Measurements from ENCODE around the gene OR52H1.

OR52H1 gene

DNA sequence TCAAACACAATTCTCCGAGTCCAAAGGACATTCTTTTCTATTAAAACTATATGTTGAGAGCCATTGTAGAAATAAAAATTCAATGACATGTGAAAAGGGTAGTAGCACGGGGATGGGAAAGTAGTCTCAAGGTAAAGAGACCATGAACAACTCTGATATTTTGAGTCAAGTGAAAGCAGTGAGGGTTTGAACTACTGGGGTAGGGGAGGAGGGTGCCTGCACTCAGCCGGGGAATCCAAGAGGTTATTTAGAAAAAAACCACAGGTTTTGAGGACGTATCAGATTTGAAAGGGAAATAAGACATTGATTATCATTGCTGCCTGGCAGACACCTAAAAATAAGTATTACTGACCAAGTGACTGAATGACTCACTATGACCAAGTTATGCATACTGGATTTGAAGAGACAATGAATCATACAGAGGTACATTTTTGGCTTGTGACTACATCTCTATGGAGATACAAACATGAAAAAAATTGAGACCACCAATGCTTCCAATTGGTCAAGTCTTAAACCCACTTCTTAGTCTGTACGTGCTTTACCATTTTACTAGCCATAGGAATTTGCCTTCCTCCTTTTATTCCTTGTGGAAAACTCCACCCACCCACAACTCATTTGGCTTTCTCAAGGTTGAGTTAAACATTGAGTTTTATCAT lies 2.2 kb upstream of the OR52H1 start:
- TF ChIP-seq NFIC (IDR thresholded peaks at IDR 0.05): no peak
- no peak for TF ChIP-seq TEAD4 (IDR thresholded peaks at IDR 0.05)
- no peak for TF ChIP-seq ZBTB7A (IDR thresholded peaks at IDR 0.05; ENCODE audit: low read depth)
- TF ChIP-seq, protein P1, sequence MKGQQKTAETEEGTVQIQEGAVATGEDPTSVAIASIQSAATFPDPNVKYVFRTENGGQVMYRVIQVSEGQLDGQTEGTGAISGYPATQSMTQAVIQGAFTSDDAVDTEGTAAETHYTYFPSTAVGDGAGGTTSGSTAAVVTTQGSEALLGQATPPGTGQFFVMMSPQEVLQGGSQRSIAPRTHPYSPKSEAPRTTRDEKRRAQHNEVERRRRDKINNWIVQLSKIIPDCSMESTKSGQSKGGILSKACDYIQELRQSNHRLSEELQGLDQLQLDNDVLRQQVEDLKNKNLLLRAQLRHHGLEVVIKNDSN (IDR thresholded peaks at IDR 0.05): no peak
- TF ChIP-seq, protein P2, sequence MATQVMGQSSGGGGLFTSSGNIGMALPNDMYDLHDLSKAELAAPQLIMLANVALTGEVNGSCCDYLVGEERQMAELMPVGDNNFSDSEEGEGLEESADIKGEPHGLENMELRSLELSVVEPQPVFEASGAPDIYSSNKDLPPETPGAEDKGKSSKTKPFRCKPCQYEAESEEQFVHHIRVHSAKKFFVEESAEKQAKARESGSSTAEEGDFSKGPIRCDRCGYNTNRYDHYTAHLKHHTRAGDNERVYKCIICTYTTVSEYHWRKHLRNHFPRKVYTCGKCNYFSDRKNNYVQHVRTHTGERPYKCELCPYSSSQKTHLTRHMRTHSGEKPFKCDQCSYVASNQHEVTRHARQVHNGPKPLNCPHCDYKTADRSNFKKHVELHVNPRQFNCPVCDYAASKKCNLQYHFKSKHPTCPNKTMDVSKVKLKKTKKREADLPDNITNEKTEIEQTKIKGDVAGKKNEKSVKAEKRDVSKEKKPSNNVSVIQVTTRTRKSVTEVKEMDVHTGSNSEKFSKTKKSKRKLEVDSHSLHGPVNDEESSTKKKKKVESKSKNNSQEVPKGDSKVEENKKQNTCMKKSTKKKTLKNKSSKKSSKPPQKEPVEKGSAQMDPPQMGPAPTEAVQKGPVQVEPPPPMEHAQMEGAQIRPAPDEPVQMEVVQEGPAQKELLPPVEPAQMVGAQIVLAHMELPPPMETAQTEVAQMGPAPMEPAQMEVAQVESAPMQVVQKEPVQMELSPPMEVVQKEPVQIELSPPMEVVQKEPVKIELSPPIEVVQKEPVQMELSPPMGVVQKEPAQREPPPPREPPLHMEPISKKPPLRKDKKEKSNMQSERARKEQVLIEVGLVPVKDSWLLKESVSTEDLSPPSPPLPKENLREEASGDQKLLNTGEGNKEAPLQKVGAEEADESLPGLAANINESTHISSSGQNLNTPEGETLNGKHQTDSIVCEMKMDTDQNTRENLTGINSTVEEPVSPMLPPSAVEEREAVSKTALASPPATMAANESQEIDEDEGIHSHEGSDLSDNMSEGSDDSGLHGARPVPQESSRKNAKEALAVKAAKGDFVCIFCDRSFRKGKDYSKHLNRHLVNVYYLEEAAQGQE (IDR thresholded peaks at IDR 0.05; ENCODE audit: low read depth): no peak
- TF ChIP-seq TAF1 (IDR thresholded peaks at IDR 0.05; ENCODE audit: low read depth): no peak
- TF ChIP-seq EGR1 (IDR thresholded peaks at IDR 0.05): no peak
- TF ChIP-seq CREB1 (IDR thresholded peaks at IDR 0.05; ENCODE audit: low read depth): no peak
- no peak for TF ChIP-seq RAD21 (IDR thresholded peaks at IDR 0.05; ENCODE audit: low read depth)
- TF ChIP-seq YY1 (IDR thresholded peaks at IDR 0.05; ENCODE audit: low read depth): no peak
- no peak for TF ChIP-seq FOXM1 (IDR thresholded peaks at IDR 0.05; ENCODE audit: borderline replicate concordance, low read depth)
- TF ChIP-seq, protein P3, sequence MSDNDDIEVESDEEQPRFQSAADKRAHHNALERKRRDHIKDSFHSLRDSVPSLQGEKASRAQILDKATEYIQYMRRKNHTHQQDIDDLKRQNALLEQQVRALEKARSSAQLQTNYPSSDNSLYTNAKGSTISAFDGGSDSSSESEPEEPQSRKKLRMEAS (IDR thresholded peaks at IDR 0.05): no peak
- no peak for TF ChIP-seq TCF12 (IDR thresholded peaks at IDR 0.05; ENCODE audit: low read depth)
- TF ChIP-seq CEBPB (IDR thresholded peaks at IDR 0.05): no peak
- no peak for TF ChIP-seq EP300 (IDR thresholded peaks at IDR 0.05; ENCODE audit: borderline replicate concordance)

DNA sequence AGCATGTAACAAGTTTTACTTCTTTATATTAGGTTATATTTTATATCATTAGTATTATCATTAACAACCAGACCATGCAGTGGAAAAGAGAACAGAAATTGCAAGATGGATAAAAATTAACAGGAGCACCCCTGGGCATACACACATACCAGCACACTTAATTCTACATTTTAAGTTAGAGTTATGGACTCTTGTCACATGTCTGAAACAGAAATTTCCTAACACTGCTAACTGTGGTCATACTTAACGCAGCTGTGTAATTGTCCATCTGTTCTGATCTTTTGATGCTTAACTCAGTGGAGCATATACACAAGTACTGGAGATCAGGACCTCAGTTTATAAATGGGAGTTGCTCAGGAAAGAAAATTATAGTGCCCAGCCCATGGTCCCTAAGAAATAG lies 358 bp downstream of the OR52H1 start:
- TF ChIP-seq, protein P3 (IDR thresholded peaks at IDR 0.05): no peak
- TF ChIP-seq EGR1 (IDR thresholded peaks at IDR 0.05) (no peak), NFIC (IDR thresholded peaks at IDR 0.05) (no peak), ZBTB7A (IDR thresholded peaks at IDR 0.05; ENCODE audit: low read depth) (no peak), CEBPB (IDR thresholded peaks at IDR 0.05) (no peak)

DNA sequence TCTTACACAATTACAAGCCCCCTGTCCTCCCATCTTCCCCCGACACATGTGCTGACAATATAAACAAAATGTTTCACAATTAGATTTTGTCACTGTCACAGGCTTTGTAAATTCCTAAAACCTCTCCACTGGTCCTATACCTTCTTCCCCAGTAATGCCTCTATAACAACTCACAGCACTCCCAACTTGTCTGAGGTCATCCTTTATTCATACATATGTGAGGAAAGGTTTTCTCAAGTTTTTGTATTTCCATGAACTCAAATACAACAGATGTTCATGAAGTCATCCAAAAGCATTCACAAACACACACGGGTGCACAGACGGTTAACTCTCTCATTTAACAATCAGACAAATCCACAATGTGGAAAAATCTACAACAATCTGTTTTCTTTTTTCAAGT lies 1.9 kb downstream of the OR52H1 start:
- TF ChIP-seq, protein P3 (IDR thresholded peaks at IDR 0.05): no peak
- no peak for TF ChIP-seq ZBTB7A (IDR thresholded peaks at IDR 0.05; ENCODE audit: low read depth)
- no peak for TF ChIP-seq TEAD4 (IDR thresholded peaks at IDR 0.05)
- no peak for TF ChIP-seq YY1 (IDR thresholded peaks at IDR 0.05; ENCODE audit: low read depth)
- no peak for TF ChIP-seq TCF12 (IDR thresholded peaks at IDR 0.05; ENCODE audit: low read depth)
- TF ChIP-seq FOXM1 (IDR thresholded peaks at IDR 0.05; ENCODE audit: borderline replicate concordance, low read depth): no peak
- no peak for TF ChIP-seq RAD21 (IDR thresholded peaks at IDR 0.05; ENCODE audit: low read depth)
- no peak for TF ChIP-seq NFIC (IDR thresholded peaks at IDR 0.05)

DNA sequence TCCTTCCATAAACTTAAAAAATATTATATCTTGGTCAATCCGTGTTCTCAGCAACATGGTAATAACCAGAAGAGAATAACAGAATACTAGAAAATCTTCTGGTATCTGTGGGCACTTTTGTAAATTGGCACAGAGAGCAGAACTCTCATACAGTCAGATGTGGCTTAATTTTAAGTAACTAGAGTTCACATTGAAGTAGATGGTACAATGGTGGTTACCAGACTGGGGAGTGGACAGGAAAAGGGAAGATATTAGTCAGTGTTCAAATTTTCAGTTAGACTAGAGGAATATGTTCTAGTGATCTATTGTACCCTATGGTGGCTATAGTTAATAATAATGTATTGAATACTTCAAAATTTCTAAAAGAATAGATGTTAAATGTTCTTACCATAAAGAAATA lies 6.9 kb downstream of the OR52H1 start:
- TF ChIP-seq TCF12 (IDR thresholded peaks at IDR 0.05; ENCODE audit: low read depth) (no peak), EP300 (IDR thresholded peaks at IDR 0.05; ENCODE audit: borderline replicate concordance) (no peak), CREB1 (IDR thresholded peaks at IDR 0.05; ENCODE audit: low read depth) (no peak), EGR1 (IDR thresholded peaks at IDR 0.05) (no peak), CEBPB (IDR thresholded peaks at IDR 0.05) (no peak), RAD21 (IDR thresholded peaks at IDR 0.05; ENCODE audit: low read depth) (no peak), YY1 (IDR thresholded peaks at IDR 0.05; ENCODE audit: low read depth) (no peak), TAF1 (IDR thresholded peaks at IDR 0.05; ENCODE audit: low read depth) (no peak), NFIC (IDR thresholded peaks at IDR 0.05) (no peak)
- TF ChIP-seq, protein P1 (IDR thresholded peaks at IDR 0.05): no peak
- TF ChIP-seq, protein P3 (IDR thresholded peaks at IDR 0.05): no peak
- TF ChIP-seq, protein P2 (IDR thresholded peaks at IDR 0.05; ENCODE audit: low read depth): no peak

DNA sequence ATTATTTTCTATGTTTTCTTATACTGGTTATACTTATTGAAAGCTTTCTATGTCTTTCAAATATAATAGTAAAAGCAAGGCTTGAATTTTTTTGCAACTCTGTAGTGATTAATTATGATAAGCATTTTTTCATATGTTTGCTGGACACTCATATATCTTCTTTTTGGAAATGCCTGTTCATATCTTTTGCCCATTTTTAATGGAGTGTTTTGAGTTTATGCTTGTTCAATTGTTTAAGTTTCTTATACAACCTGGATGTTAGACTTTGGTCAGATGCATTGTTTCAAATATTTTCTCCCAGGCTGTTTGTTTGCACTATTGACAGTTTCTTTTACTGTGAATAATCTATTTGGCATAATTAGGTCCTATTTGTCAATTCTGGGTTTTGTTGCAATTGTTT lies 11.9 kb downstream of the OR52H1 start:
- TF ChIP-seq, protein P1 (IDR thresholded peaks at IDR 0.05): no peak
- TF ChIP-seq EGR1 (IDR thresholded peaks at IDR 0.05): no peak
- TF ChIP-seq RAD21 (IDR thresholded peaks at IDR 0.05; ENCODE audit: low read depth): no peak
- TF ChIP-seq, protein P2 (IDR thresholded peaks at IDR 0.05; ENCODE audit: low read depth): no peak
- TF ChIP-seq ZBTB7A (IDR thresholded peaks at IDR 0.05; ENCODE audit: low read depth): no peak

Data from Ishikawa (cell line).